ENCODE measurements around the gene ZNRF3.

GRCh38 chr22:28988457-28988856 is 105.1 kb downstream of the ZNRF3 start:
- TF ChIP-seq ZNF274 (IDR thresholded peaks at IDR 0.05; ENCODE audit: low read depth, low read length): no peak
- no peak for TF ChIP-seq YY1 (IDR thresholded peaks at IDR 0.05; ENCODE audit: insufficient read depth, insufficient read length)

Measured in NT2/D1 (cell line).